ENCODE results near the gene KRTAP4-6.

- no peak for TF ChIP-seq EZH2 (IDR thresholded peaks at IDR 0.05; ENCODE audit: insufficient read depth, poor library complexity, severe bottlenecking)
- no peak for TF ChIP-seq EZH2phosphoT487 (IDR thresholded peaks at IDR 0.05; ENCODE audit: insufficient read depth, low read depth)
These were observed 27.8 kb upstream of the KRTAP4-6 start, which contains the start of gene KRTAP4-3 for GRCh38 chr17:41168121-41168520.
